CD4-positive, alpha-beta T cell treated with Interleukin-6 at 100 ng/mL for 8 hours (primary cell): ENCODE data around the gene NPAS3.

Experiments used
- DNase-seq: peaks from one replicate; pipeline ENCODE4 v3.0.0-alpha.2; 2020; ENCODE audit warnings: mixed read lengths, low spot score

Gene NPAS3

GRCh38 chr14:32940711-32941667, 2.3 kb downstream of the NPAS3 start:
- no peak for DNase-seq

- no peak for DNase-seq
Measured at GRCh38 chr14:32941668-32942065, 3.0 kb downstream of the NPAS3 start.

- DNase-seq = no peak
Measured at GRCh38 chr14:32947081-32947480, 8.4 kb downstream of the NPAS3 start.

- DNase-seq = no peak
Measured at GRCh38 chr14:32947792-32948191, 9.1 kb downstream of the NPAS3 start.

GRCh38 chr14:32950584-32950983, 11.9 kb downstream of the NPAS3 start:
- DNase-seq = no peak

- no peak for DNase-seq
Measured at GRCh38 chr14:32967421-32967820, 28.7 kb downstream of the NPAS3 start.

GRCh38 chr14:32968972-32969544, 30.4 kb downstream of the NPAS3 start:
- DNase-seq = no peak

- DNase-seq = no peak
Measured at GRCh38 chr14:32977913-32978312, 39.2 kb downstream of the NPAS3 start.

GRCh38 chr14:32978691-32979255, 40.1 kb downstream of the NPAS3 start:
- DNase-seq = no peak

- DNase-seq = no peak
Measured at GRCh38 chr14:32980178-32980901, 41.7 kb downstream of the NPAS3 start.

GRCh38 chr14:32980902-32981501, 42.3 kb downstream of the NPAS3 start:
- no peak for DNase-seq

GRCh38 chr14:32984241-32984930, 45.7 kb downstream of the NPAS3 start:
- DNase-seq = no peak

GRCh38 chr14:32985866-32986265, 47.2 kb downstream of the NPAS3 start:
- no peak for DNase-seq

GRCh38 chr14:32986791-32987540, 48.3 kb downstream of the NPAS3 start:
- no peak for DNase-seq

GRCh38 chr14:32991691-32992090, 53.0 kb downstream of the NPAS3 start:
- no peak for DNase-seq

GRCh38 chr14:32993921-32994320, 55.2 kb downstream of the NPAS3 start:
- DNase-seq = no peak

GRCh38 chr14:32996343-32996742, 57.7 kb downstream of the NPAS3 start:
- DNase-seq = no peak

GRCh38 chr14:32998433-32998832, 59.8 kb downstream of the NPAS3 start:
- DNase-seq = no peak

GRCh38 chr14:33009673-33010072, 71.0 kb downstream of the NPAS3 start:
- DNase-seq = no peak

GRCh38 chr14:33010495-33010894, 71.8 kb downstream of the NPAS3 start:
- no peak for DNase-seq

GRCh38 chr14:33014710-33015109, 76.0 kb downstream of the NPAS3 start:
- no peak for DNase-seq
